ENCODE results near the gene CACNA1S. TPM values are rescaled to one million over a fixed set of nuclear protein-coding genes. Genes with fewer than 3 reads are reported as not detected.

CACNA1S gene
- total RNA-seq, 1 experiment from 2014 or later = not detected

DNA sequence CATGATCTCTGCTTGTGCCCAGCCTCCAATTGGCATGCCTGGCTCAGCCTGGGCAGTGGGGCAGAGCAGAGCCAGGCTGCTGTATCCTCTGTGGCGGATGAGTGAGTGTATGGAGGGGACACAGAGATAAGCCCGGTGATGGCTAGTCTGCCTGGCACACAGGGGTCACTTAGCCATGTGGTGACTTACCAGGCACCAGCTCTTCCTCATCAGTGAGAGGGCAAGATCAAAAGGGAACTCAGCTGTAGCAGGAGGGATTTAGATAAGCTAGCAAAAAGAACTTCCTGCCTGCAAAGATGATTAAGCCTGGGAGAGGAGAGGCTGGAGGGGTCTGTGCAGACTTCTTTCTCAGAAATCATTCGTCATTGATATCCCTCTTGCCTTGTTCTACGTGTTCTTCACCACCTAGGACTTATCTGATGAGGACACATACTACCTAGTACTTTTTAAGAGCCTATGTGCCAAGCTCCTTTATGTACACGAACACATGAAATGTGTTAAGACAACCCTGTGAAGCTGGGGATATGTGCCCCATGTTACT, 96.6 kb downstream of the CACNA1S start:
- WGBS (ENCODE audit: extremely low coverage, insufficient read length, low lambda C conversion rate) = no CpG with 5 or more reads among the region's 5 CpGs
- no peak for DNase-seq
- H3K27ac Mint-ChIP-seq = no peak overlapping the region

More for the DNA sequence above, 96.6 kb downstream of the CACNA1S start:
- TF ChIP-seq, protein P1, sequence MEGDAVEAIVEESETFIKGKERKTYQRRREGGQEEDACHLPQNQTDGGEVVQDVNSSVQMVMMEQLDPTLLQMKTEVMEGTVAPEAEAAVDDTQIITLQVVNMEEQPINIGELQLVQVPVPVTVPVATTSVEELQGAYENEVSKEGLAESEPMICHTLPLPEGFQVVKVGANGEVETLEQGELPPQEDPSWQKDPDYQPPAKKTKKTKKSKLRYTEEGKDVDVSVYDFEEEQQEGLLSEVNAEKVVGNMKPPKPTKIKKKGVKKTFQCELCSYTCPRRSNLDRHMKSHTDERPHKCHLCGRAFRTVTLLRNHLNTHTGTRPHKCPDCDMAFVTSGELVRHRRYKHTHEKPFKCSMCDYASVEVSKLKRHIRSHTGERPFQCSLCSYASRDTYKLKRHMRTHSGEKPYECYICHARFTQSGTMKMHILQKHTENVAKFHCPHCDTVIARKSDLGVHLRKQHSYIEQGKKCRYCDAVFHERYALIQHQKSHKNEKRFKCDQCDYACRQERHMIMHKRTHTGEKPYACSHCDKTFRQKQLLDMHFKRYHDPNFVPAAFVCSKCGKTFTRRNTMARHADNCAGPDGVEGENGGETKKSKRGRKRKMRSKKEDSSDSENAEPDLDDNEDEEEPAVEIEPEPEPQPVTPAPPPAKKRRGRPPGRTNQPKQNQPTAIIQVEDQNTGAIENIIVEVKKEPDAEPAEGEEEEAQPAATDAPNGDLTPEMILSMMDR (conservative IDR thresholded peaks at IDR 0.05) = no peak
- Mint-ChIP-seq H3K4me3 (no peak overlapping the region), H3K4me1 (peaks cover 38 to 65% of the 10 kb centered on the region in 2 experiments), H3K27me3 (ENCODE audit: low read depth) (no peaks in the 10 kb centered on the region; the same call in 1 of the 2 replicates), H3K36me3 (ENCODE audit: insufficient read depth in 1 of 3, low read depth in 3 of 3) (no peaks in the 10 kb centered on the region; a peak in 1 of 7 replicates), H3K9me3 (no peaks in the 10 kb centered on the region; a peak in 1 of 5 replicates)
- Histone ChIP-seq H3K4me1 (ENCODE audit: insufficient read depth, low read length) (peaks cover 7% of the 10 kb centered on the region; the same call in 1 of the 2 replicates), H2BK20ac (ENCODE audit: low read depth, low read length, poor library complexity, severe bottlenecking) (no peak overlapping the region), H3K27me3 (ENCODE audit: insufficient read depth, low read length) (no peaks in the 10 kb centered on the region), H2BK15ac (ENCODE audit: low read depth, low read length) (no peak overlapping the region), H3K56ac (ENCODE audit: insufficient read length, low read depth, low read length) (no peak overlapping the region), H3K4me2 (ENCODE audit: insufficient read depth, insufficient read length, low read length) (no peak overlapping the region), H2BK5ac (ENCODE audit: insufficient read length, low read length) (no peak overlapping the region), H3K18ac (ENCODE audit: insufficient read length, low read depth, low read length) (no peak overlapping the region), H2BK120ac (ENCODE audit: low read depth, low read length, poor library complexity, severe bottlenecking) (no peak overlapping the region), H4K91ac (ENCODE audit: insufficient read length, low read depth, low read length) (no peak overlapping the region), H3K9ac (ENCODE audit: extremely low read depth, insufficient read length, low read length) (no peak overlapping the region), H4K5ac (ENCODE audit: insufficient read length, low read depth, low read length) (no peak overlapping the region), H3K4ac (ENCODE audit: low read depth, low read length) (no peak overlapping the region), H2BK12ac (ENCODE audit: insufficient read length, low read depth, low read length) (no peak overlapping the region), H3K23ac (ENCODE audit: insufficient read length, low read depth, low read length) (no peak overlapping the region), H3K14ac (ENCODE audit: insufficient read depth, low read length) (no peak overlapping the region; the same call in 1 of the 2 replicates), H3K79me2 (ENCODE audit: insufficient read depth, low read length) (peaks cover 1% of the 10 kb centered on the region; the same call in 1 of the 2 replicates), H4K20me1 (ENCODE audit: control insufficient read depth, insufficient read depth, insufficient read length) (no peaks in the 10 kb centered on the region), H3K27ac (ENCODE audit: insufficient read length, low read depth, low read length) (no peak overlapping the region), H4K8ac (replicated peaks; ENCODE audit: insufficient read length, low read depth, low read length) (no peak overlapping the region), H3K23me2 (ENCODE audit: insufficient read length, low read depth, low read length, poor library complexity, severe bottlenecking) (no peaks in the 10 kb centered on the region), H3K79me1 (ENCODE audit: insufficient read depth, low read depth, low read length, poor library complexity, severe bottlenecking) (no peaks in the 10 kb centered on the region), H3K9me3 (ENCODE audit: control insufficient read depth, low read depth, low read length) (no peaks in the 10 kb centered on the region), H2AK5ac (ENCODE audit: insufficient read length, low read length) (no peak overlapping the region), H3T11ph (ENCODE audit: low read length) (no peak overlapping the region), H2AFZ (ENCODE audit: low read length) (no peak overlapping the region)

Data from H9 (cell line).